ENCODE data around the gene ADTRP.

DNA sequence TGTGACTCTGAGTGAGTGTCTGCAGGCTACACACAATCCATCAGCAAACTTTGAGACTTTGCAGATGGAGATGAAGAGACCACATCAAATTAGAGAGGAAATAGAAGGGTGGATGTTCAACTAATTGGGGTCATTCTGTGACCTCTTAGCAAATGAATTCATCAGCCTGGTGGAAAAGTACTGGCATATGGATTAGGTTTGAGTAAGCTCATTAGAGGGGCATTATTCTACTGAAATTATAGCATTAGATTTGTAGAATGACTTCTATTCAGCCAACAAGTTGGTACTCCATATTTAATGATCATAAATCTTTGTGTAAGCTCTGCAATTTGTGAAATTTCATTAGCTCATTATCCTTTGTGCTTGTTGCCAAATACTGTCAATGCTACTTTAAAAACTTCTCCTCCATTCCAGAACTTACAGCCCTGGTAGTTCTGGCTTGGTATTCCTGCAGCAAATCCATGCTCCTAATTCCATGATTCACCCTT is 63.8 kb downstream of the ADTRP start:
- TF ChIP-seq, protein P1, sequence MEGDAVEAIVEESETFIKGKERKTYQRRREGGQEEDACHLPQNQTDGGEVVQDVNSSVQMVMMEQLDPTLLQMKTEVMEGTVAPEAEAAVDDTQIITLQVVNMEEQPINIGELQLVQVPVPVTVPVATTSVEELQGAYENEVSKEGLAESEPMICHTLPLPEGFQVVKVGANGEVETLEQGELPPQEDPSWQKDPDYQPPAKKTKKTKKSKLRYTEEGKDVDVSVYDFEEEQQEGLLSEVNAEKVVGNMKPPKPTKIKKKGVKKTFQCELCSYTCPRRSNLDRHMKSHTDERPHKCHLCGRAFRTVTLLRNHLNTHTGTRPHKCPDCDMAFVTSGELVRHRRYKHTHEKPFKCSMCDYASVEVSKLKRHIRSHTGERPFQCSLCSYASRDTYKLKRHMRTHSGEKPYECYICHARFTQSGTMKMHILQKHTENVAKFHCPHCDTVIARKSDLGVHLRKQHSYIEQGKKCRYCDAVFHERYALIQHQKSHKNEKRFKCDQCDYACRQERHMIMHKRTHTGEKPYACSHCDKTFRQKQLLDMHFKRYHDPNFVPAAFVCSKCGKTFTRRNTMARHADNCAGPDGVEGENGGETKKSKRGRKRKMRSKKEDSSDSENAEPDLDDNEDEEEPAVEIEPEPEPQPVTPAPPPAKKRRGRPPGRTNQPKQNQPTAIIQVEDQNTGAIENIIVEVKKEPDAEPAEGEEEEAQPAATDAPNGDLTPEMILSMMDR (IDR thresholded peaks at IDR 0.05) = no peak
- TF ChIP-seq POLR2A (IDR thresholded peaks at IDR 0.05) = no peak
